ENCODE data around the gene GDNF. TPM values are rescaled to one million over a fixed set of nuclear protein-coding genes. Genes with fewer than 3 reads are reported as not detected.

The GDNF gene
- not detected in 2 replicates for total RNA-seq

GRCh38 chr5:37839407-37840052 lies at the start of gene GDNF:
Gene GDNF (minus strand): TSS chr5:37840041. CDS start chr5:37834796, 5,245 bp downstream.

